ENCODE results near the gene PLCB4. TPM values are rescaled to one million over a fixed set of nuclear protein-coding genes. Genes with fewer than 3 reads are reported as not detected.

PLCB4 gene
- polyA plus RNA-seq, 1 experiment = 18.6 TPM

GRCh38 chr20:9131841-9132240, 63.0 kb downstream of the PLCB4 start:
- CTCF ChIA-PET = interaction anchor here (2.5 kb wide), 1 partner anchor 278 kb away, joined by 9 read pairs; no protein-coding TSS in a partner anchor
- POLR2A ChIA-PET = no interaction called here
- Histone ChIP-seq H3K4me3 (ENCODE audit: low read depth, low read length) (no peak overlapping the region), H3K9me3 (ENCODE audit: control insufficient read depth, insufficient read depth, low read length) (peaks cover 2% of the 10 kb centered on the region; the same call in 1 of the 2 replicates), H3K27ac (ENCODE audit: low read depth, low read length) (no peak overlapping the region), H3K27me3 (ENCODE audit: control insufficient read depth, insufficient read depth, low read length) (no peaks in the 10 kb centered on the region)
- DNase-seq (ENCODE audit: low read depth, low spot score) = no peak
- no peak for TF ChIP-seq CTCF (IDR thresholded peaks at IDR 0.05; ENCODE audit: low read depth, low read length)

- ChIA-PET POLR2A (interaction anchor here (0.6 kb wide), 1 partner anchor 353 kb away, joined by 3 read pairs; no protein-coding TSS in a partner anchor), CTCF (no interaction called here)
- Histone ChIP-seq H3K27ac (ENCODE audit: low read depth, low read length) (no peak overlapping the region), H3K27me3 (ENCODE audit: control insufficient read depth, insufficient read depth, low read length) (no peaks in the 10 kb centered on the region), H3K9me3 (ENCODE audit: control insufficient read depth, insufficient read depth, low read length) (peaks cover 6% of the 10 kb centered on the region; the same call in 1 of the 2 replicates), H3K4me3 (ENCODE audit: low read depth, low read length) (no peak overlapping the region)
- DNase-seq (ENCODE audit: low read depth, low spot score) = no peak
- TF ChIP-seq CTCF (IDR thresholded peaks at IDR 0.05; ENCODE audit: low read depth, low read length) = no peak
These were observed 65.5 kb downstream of the PLCB4 start for GRCh38 chr20:9134346-9134745.

GRCh38 chr20:9136114-9136513, 67.2 kb downstream of the PLCB4 start:
- no peak overlapping the region for H3K4me3 ChIP-seq (ENCODE audit: low read depth, low read length)
- ChIA-PET CTCF (no interaction called here), POLR2A (no interaction called here)
- H3K9me3 ChIP-seq (ENCODE audit: control insufficient read depth, insufficient read depth, low read length) = peaks cover 8% of the 10 kb centered on the region; the same call in 1 of the 2 replicates
- no peak for TF ChIP-seq CTCF (IDR thresholded peaks at IDR 0.05; ENCODE audit: low read depth, low read length)
- no peak overlapping the region for H3K27ac ChIP-seq (ENCODE audit: low read depth, low read length)
- DNase-seq (ENCODE audit: low read depth, low spot score) = no peak
- no peaks in the 10 kb centered on the region for H3K27me3 ChIP-seq (ENCODE audit: control insufficient read depth, insufficient read depth, low read length)

- Histone ChIP-seq H3K27ac (ENCODE audit: low read depth, low read length) (no peak overlapping the region), H3K27me3 (ENCODE audit: control insufficient read depth, insufficient read depth, low read length) (no peaks in the 10 kb centered on the region), H3K4me3 (ENCODE audit: low read depth, low read length) (no peak overlapping the region), H3K9me3 (ENCODE audit: control insufficient read depth, insufficient read depth, low read length) (peaks cover 5% of the 10 kb centered on the region; the same call in 1 of the 2 replicates)
- DNase-seq (ENCODE audit: low read depth, low spot score) = no peak
- POLR2A ChIA-PET = no interaction called here
- TF ChIP-seq CTCF (IDR thresholded peaks at IDR 0.05; ENCODE audit: low read depth, low read length) = no peak
- CTCF ChIA-PET = no interaction called here
These were observed 68.1 kb downstream of the PLCB4 start for GRCh38 chr20:9137001-9137400.

- POLR2A ChIA-PET = no interaction called here
- H3K27me3 ChIP-seq (ENCODE audit: control insufficient read depth, insufficient read depth, low read length) = no peaks in the 10 kb centered on the region
These were observed 70.4 kb downstream of the PLCB4 start for GRCh38 chr20:9139106-9139833.

More at GRCh38 chr20:9139106-9139833, 70.4 kb downstream of the PLCB4 start:
- DNase-seq (ENCODE audit: low read depth, low spot score) = no peak
- Histone ChIP-seq H3K4me3 (ENCODE audit: low read depth, low read length) (no peak overlapping the region), H3K27ac (ENCODE audit: low read depth, low read length) (no peak overlapping the region), H3K9me3 (ENCODE audit: control insufficient read depth, insufficient read depth, low read length) (peaks cover 5% of the 10 kb centered on the region; the same call in 1 of the 2 replicates)
- no peak for TF ChIP-seq CTCF (IDR thresholded peaks at IDR 0.05; ENCODE audit: low read depth, low read length)
- CTCF ChIA-PET = interaction anchor here (0.5 to 1.4 kb wide), 5 partner anchors 22 to 285 kb away, joined by 3 read pairs; no protein-coding TSS in a partner anchor

Data from AG04450 (cell line).